HG03039 (cell line): ENCODE data around the gene FN3KRP.

ENCODE experiments used
- ATAC-seq: cut with Tn5 transposase; IDR thresholded peaks from one replicate; pipeline ENCODE4 v1.9.1; 2021; ENCODE audit warnings: mild to moderate bottlenecking, moderate library complexity; ENCODE audit not compliant: unreplicated experiment

Gene FN3KRP

GRCh38 chr17:82687375-82687861 is 29.1 kb upstream of the FN3KRP start:
- no peak for ATAC-seq

GRCh38 chr17:82687871-82688270 is 28.6 kb upstream of the FN3KRP start:
- ATAC-seq = no peak

- ATAC-seq = no peak
Observed at GRCh38 chr17:82689077-82689476, 27.4 kb upstream of the FN3KRP start.

- ATAC-seq = no peak
Observed at GRCh38 chr17:82690786-82691489, 25.6 kb upstream of the FN3KRP start.

- no peak for ATAC-seq
Observed at GRCh38 chr17:82691714-82692113, 24.8 kb upstream of the FN3KRP start.

- ATAC-seq = no peak
Observed at GRCh38 chr17:82692268-82692667, 24.2 kb upstream of the FN3KRP start.

- ATAC-seq = no peak
Observed at GRCh38 chr17:82693168-82693867, 23.2 kb upstream of the FN3KRP start.

GRCh38 chr17:82694647-82695046 is 21.9 kb upstream of the FN3KRP start:
- ATAC-seq = no peak

- ATAC-seq = no peak
Observed at GRCh38 chr17:82696259-82696658, 20.2 kb upstream of the FN3KRP start.

GRCh38 chr17:82696916-82697807 is 19.3 kb upstream of the FN3KRP start:
- ATAC-seq = no peak

GRCh38 chr17:82697808-82698064 is 18.8 kb upstream of the FN3KRP start:
- no peak for ATAC-seq

GRCh38 chr17:82698065-82698973 is 18.2 kb upstream of the FN3KRP start, which contains the start of gene RAB40B:
TSS of gene RAB40B (minus strand) at chr17:82698698. CDS start at chr17:82698596, 102 bp downstream.
- ATAC-seq = peak; percentile 95

- no peak for ATAC-seq
Observed at GRCh38 chr17:82698974-82699442, 17.5 kb upstream of the FN3KRP start.

- no peak for ATAC-seq
Observed at GRCh38 chr17:82699551-82699950, 17.0 kb upstream of the FN3KRP start.

- no peak for ATAC-seq
Observed at GRCh38 chr17:82702231-82702927, 14.1 kb upstream of the FN3KRP start.

GRCh38 chr17:82703036-82703745 is 13.3 kb upstream of the FN3KRP start:
- ATAC-seq = no peak

GRCh38 chr17:82703935-82704865 is 12.3 kb upstream of the FN3KRP start:
- ATAC-seq = no peak

GRCh38 chr17:82704886-82705285 is 11.6 kb upstream of the FN3KRP start:
- no peak for ATAC-seq
